Sciatic nerve (tissue), 2 donors: ENCODE results near the gene IGF2R. TPM values are rescaled to one million over a fixed set of nuclear protein-coding genes. Genes with fewer than 3 reads are reported as not detected.
"Not testable (repeated sequence)": the region's sequence is repeated elsewhere in the genome, so short reads cannot be mapped to it uniquely, and the experiment has no call there.

Experiments
- ATAC-seq: fragments of 200-7000 bp; cut with Tn5 transposase; one replicate; pipeline ENCODE4 v1.9.1; 2020; ENCODE audit warnings: mild to moderate bottlenecking, moderate library complexity
- DNase-seq: peaks from one replicate; pipeline ENCODE4 v3.0.0-alpha.2; 2020; ENCODE audit warnings: low spot score
- intact Hi-C: fragments of 100-400 bp; cut with DNase I; formaldehyde crosslinking; loops from one replicate; pipeline ENCODE4 v1.14.2; 2022
- total RNA-seq: library from RNA; stranded (reverse); fragmentation: NEBNext Ultra II Directional; extraction: Animal tissue kit (Norgen Biotek cat#: 25700); gene quantifications from one replicate; pipeline ENCODE4 v1.2.1, GENCODE V29; 2021
- donor health status: DM: no; HTN: no; CAD: no.
- donor health status: DM: no; HTN: no; CAD: no.

Gene IGF2R
- total RNA-seq, 1 donor from 2014 or later, result 71.7 TPM

GRCh38 chr6:159946912-159947311 is 22.0 kb upstream of the IGF2R start:
- intact Hi-C loops, result no loop called here
- ATAC-seq (no peak), DNase-seq (no peak)

- DNase-seq (no peak), ATAC-seq (no peak)
- intact Hi-C loops, result no loop called here
Measured at GRCh38 chr6:159948199-159948598, 20.7 kb upstream of the IGF2R start.

- intact Hi-C loops, result no loop called here
- DNase-seq (no peak), ATAC-seq (no peak)
Measured at GRCh38 chr6:159951772-159952171, 17.1 kb upstream of the IGF2R start.

GRCh38 chr6:159952289-159953005 is 16.4 kb upstream of the IGF2R start:
- intact Hi-C loops, result no loop called here

GRCh38 chr6:159953091-159953601 is 15.7 kb upstream of the IGF2R start:
- ATAC-seq, result peak; percentile 80
- peak; percentile 78 for DNase-seq
- intact Hi-C loops, result no loop called here

More at GRCh38 chr6:159952289-159953005, 16.4 kb upstream of the IGF2R start:
- DNase-seq (no peak), ATAC-seq (peak; percentile 29)

- no peak for ATAC-seq
- DNase-seq, result no peak
- intact Hi-C loops, result no loop called here
Measured at GRCh38 chr6:159955945-159956361, 12.9 kb upstream of the IGF2R start.

GRCh38 chr6:159957071-159957673 is 11.7 kb upstream of the IGF2R start:
- DNase-seq, result no peak
- intact Hi-C loops, result no loop called here
- ATAC-seq, result no peak

GRCh38 chr6:159959165-159959975 is 9.5 kb upstream of the IGF2R start:
- DNase-seq (no peak), ATAC-seq (peak; percentile 70)
- intact Hi-C loops, result no loop called here

- intact Hi-C loops, result no loop called here
- DNase-seq (no peak), ATAC-seq (peak; percentile 81)
Measured at GRCh38 chr6:159959976-159960384, 8.9 kb upstream of the IGF2R start.

GRCh38 chr6:159960485-159960884 is 8.4 kb upstream of the IGF2R start:
- DNase-seq (no peak), ATAC-seq (no peak)
- intact Hi-C loops, result no loop called here

- ATAC-seq (no peak), DNase-seq (no peak)
- intact Hi-C loops, result no loop called here
Measured at GRCh38 chr6:159961528-159961927, 7.4 kb upstream of the IGF2R start.

- intact Hi-C loops, result no loop called here
- ATAC-seq, result no peak
- no peak for DNase-seq
Measured at GRCh38 chr6:159963111-159963510, 5.8 kb upstream of the IGF2R start.

- intact Hi-C loops, result no loop called here
- DNase-seq, result no peak
- no peak for ATAC-seq
Measured at GRCh38 chr6:159964046-159964445, 4.8 kb upstream of the IGF2R start.

- intact Hi-C loops, result no loop called here
- ATAC-seq, result no peak
- DNase-seq, result no peak
Measured at GRCh38 chr6:159966339-159966738, 2.5 kb upstream of the IGF2R start.

- intact Hi-C loops, result no loop called here
- no peak for DNase-seq
- ATAC-seq, result no peak
Measured at GRCh38 chr6:159966981-159967380, 1.9 kb upstream of the IGF2R start.

GRCh38 chr6:159967621-159968020 is 1.3 kb upstream of the IGF2R start:
- ATAC-seq, DNase-seq, intact Hi-C loops: not testable (repeated sequence)

- DNase-seq (peak; percentile 79), ATAC-seq (peak; percentile 28)
- intact Hi-C loops, result no loop called here
Measured at GRCh38 chr6:159969204-159969912, 476 bp downstream of the IGF2R start.

GRCh38 chr6:159969921-159970320 is 1.0 kb downstream of the IGF2R start:
- DNase-seq (no peak), ATAC-seq (peak; percentile 83)
- intact Hi-C loops, result loop anchor here (5.0 kb wide), 1 partner anchor 62 kb away; no protein-coding TSS in a partner anchor

- DNase-seq (no peak), ATAC-seq (no peak)
- intact Hi-C loops, result loop anchor here (5.0 kb wide), 1 partner anchor 62 kb away; no protein-coding TSS in a partner anchor
Measured at GRCh38 chr6:159970659-159971063, 1.8 kb downstream of the IGF2R start.
